Activated CD4-positive, CD25-positive, alpha-beta regulatory T cell treated with anti-CD3 and anti-CD28 coated beads, Interleukin-2, amount 50 U/mL, for 16 hours (primary cell): ENCODE measurements around the gene TMED6.
"Not testable (repeated sequence)": the region's sequence is repeated elsewhere in the genome, so short reads cannot be mapped to it uniquely, and the experiment has no call there.

Source experiments
- DNase-seq: peaks from one replicate; pipeline ENCODE4 v3.0.0-alpha.2; 2020; ENCODE audit warnings: low read depth, low spot score

The TMED6 gene

DNA sequence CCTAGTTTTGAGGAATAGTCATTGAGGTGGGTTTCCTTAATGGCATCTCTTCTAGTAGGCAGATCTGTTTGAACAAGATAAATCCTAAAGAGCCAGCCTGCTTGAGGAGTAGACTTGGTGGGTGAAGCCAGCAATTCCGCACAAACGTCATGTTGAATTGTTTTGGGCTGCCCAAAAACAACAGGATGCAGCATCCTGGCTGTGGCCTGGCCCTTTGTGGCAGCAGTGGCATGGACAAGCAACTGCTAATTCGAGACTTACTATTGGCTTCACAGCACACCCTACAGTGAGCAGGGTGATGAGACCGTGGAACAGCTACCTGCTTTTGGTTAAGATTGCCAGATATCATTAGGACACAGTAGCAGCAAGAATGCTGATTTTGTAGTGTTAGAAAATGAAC, 49.7 kb downstream of the TMED6 start:
- DNase-seq, result no peak

DNA sequence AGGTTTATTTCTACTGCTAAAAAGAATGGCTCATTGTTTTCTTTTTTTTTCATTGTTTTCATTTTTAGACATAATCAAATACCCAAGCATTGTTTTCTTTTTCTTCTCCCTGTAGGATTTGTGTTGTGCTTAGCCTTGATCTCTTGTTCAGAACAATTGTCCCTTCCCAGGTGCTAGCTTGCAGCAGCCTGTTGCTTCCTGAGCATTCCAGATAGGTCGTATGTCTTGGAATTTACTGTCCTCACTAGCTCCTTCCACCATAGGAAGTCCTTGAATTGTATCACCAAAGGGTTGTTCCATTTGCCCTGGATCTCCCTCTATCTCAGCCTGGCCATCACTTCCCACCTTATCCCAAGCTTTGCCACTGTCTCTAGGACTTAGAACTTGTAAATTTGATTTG, 50.4 kb downstream of the TMED6 start:
- DNase-seq, result no peak

DNA sequence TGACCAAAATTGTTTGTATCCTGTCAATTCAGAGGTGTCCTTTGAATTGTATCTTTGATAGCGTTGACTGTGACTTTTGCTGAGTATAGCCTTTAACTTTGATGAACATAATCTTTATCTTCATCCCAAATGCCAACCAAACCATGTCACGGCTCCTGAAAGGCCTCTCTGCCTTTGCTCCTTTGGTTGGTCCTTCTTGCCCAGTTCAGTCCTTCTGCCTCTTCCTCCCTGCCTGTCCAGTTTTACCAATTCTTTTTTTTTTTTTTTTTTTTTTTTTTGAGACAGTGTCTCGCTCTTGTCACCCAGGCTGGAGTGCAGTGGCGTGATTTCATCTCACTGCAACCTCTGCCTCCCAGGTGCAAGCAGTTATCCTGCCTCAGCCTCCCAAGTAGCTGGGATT, 53.3 kb downstream of the TMED6 start:
- no peak for DNase-seq

DNA sequence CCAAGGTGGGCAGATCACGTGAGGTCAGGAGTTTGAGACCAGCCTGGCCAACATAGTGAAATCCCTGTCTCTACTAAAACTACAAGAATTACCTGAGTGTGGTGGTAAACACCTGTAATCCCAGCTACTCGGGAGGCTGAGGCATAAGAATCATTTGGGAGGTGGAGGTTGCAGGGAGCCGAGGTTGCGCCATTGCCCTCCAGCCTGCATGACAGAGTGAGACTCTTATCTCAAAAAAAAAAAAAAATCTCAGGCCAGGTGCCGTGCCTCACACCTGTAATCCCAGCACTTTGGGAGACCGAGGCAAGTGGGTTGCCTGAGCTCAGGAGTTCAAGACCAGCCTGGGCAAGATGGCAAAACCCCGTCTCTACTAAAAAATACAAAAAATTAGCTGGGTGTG, 54.8 kb downstream of the TMED6 start:
- DNase-seq, result not testable (repeated sequence)

GRCh38 chr16:69294051-69294450, 57.5 kb downstream of the TMED6 start:
- DNase-seq, result no peak

DNA sequence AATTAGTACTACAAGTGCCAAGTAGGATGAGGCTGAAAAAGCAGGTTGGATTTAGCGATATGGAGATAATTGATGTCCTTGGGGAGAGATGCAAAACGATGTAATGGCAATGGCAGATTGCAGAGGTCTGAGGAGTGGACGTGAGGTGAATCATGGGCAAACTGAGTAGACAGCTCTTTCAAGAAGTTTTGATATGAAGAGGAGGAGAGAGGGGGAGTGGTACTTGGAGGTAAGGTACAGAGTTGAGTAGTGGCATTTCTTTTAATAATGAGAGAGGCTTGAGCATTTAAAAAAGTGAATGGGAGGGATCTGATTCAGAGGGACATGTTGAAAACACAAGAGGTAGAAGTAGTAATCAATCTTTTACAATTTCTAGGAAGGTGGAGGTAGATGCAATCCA, 58.2 kb downstream of the TMED6 start:
- DNase-seq, result no peak
